ENCODE measurements around the gene COQ2. TPM values are rescaled to one million over a fixed set of nuclear protein-coding genes. Genes with fewer than 3 reads are reported as not detected.

The COQ2 gene
- total RNA-seq, 2 experiments from 2014 or later = 12.1 to 14.4 TPM

GRCh38 chr4:83229791-83230190 lies 54.8 kb downstream of the COQ2 start:
- H3K9me2 ChIP-seq (ENCODE audit: insufficient read depth, low read length) = no peaks in the 10 kb centered on the region
- TF ChIP-seq CTCF (conservative IDR thresholded peaks at IDR 0.05; ENCODE audit: low read length) = no peak
- TF ChIP-seq EZH2phosphoT487 (IDR thresholded peaks at IDR 0.05; ENCODE audit: borderline replicate concordance, low read depth, low read length) = no peak
- no peak overlapping the region for H2AFZ ChIP-seq (ENCODE audit: low read length)
- no TSS peak for BruUV-seq (replicated peaks)
- no peak overlapping the region for H3K4me2 ChIP-seq (ENCODE audit: low read length)
- DNase-seq (ENCODE audit: low spot score) = no peak
- no peaks in the 10 kb centered on the region for H4K20me1 ChIP-seq (ENCODE audit: insufficient read depth, low read length)
- H3K27ac ChIP-seq (ENCODE audit: low read depth, low read length, poor library complexity, severe bottlenecking) = no peak overlapping the region
- no peaks in the 10 kb centered on the region for H3K79me2 ChIP-seq (ENCODE audit: insufficient read depth, low read depth, low read length)
- no peaks in the 10 kb centered on the region for H3K9me3 ChIP-seq (ENCODE audit: low read length)
- ChIA-PET POLR2A (interaction anchor here (0.8 kb wide), 1 partner anchor 262 kb away, joined by 5 read pairs; no protein-coding TSS in a partner anchor), CTCF (ENCODE audit: unreplicated experiment) (no interaction called here)
- peaks cover 33% of the 10 kb centered on the region for H3K4me1 ChIP-seq (ENCODE audit: insufficient read depth, low read length, poor library complexity, severe bottlenecking)
- no peak overlapping the region for H3K4me3 ChIP-seq (ENCODE audit: low read depth, low read length, poor library complexity, severe bottlenecking)
- H3K36me3 ChIP-seq (ENCODE audit: insufficient read depth, low read length) = no peaks in the 10 kb centered on the region
- intact Hi-C loops (cut with micrococcal nuclease; ENCODE audit: unreplicated experiment) = no loop called here

GRCh38 chr4:83228231-83228630 lies 56.4 kb downstream of the COQ2 start:
- TF ChIP-seq CTCF (conservative IDR thresholded peaks at IDR 0.05; ENCODE audit: low read length) = no peak
- TF ChIP-seq EZH2phosphoT487 (IDR thresholded peaks at IDR 0.05; ENCODE audit: borderline replicate concordance, low read depth, low read length) = no peak
- H3K4me3 ChIP-seq (ENCODE audit: low read depth, low read length, poor library complexity, severe bottlenecking) = no peak overlapping the region
- BruUV-seq (replicated peaks) = no TSS peak

GRCh38 chr4:83224502-83225197 lies 59.9 kb downstream of the COQ2 start:
- Histone ChIP-seq H3K4me1 (ENCODE audit: insufficient read depth, low read length, poor library complexity, severe bottlenecking) (peaks cover 59% of the 10 kb centered on the region), H3K4me3 (ENCODE audit: low read depth, low read length, poor library complexity, severe bottlenecking) (no peak overlapping the region), H3K9me3 (ENCODE audit: low read length) (no peaks in the 10 kb centered on the region; the same call in 1 of the 2 replicates), H3K36me3 (ENCODE audit: insufficient read depth, low read length) (no peaks in the 10 kb centered on the region; the same call in 1 of the 2 replicates), H3K9me2 (ENCODE audit: insufficient read depth, low read length) (no peaks in the 10 kb centered on the region), H4K20me1 (ENCODE audit: insufficient read depth, low read length) (no peaks in the 10 kb centered on the region), H3K4me2 (ENCODE audit: low read length) (no peak overlapping the region), H3K27ac (ENCODE audit: low read depth, low read length, poor library complexity, severe bottlenecking) (no peak overlapping the region), H2AFZ (ENCODE audit: low read length) (no peak overlapping the region), H3K79me2 (ENCODE audit: insufficient read depth, low read depth, low read length) (no peaks in the 10 kb centered on the region)
- TF ChIP-seq EZH2phosphoT487 (IDR thresholded peaks at IDR 0.05; ENCODE audit: borderline replicate concordance, low read depth, low read length) (no peak), CTCF (conservative IDR thresholded peaks at IDR 0.05; ENCODE audit: low read length) (no peak)
- BruUV-seq (replicated peaks) = no TSS peak
- ChIA-PET POLR2A (interaction anchor here (0.6 to 1.4 kb wide), 4 partner anchors 8 to 51 kb away, joined by 3 read pairs; no protein-coding TSS in a partner anchor), CTCF (ENCODE audit: unreplicated experiment) (no interaction called here)
- no peak for DNase-seq (ENCODE audit: low spot score)
- intact Hi-C loops (cut with micrococcal nuclease; ENCODE audit: unreplicated experiment) = no loop called here

More at GRCh38 chr4:83228231-83228630, 56.4 kb downstream of the COQ2 start:
- Histone ChIP-seq H3K4me2 (ENCODE audit: low read length) (no peak overlapping the region), H3K9me2 (ENCODE audit: insufficient read depth, low read length) (no peaks in the 10 kb centered on the region), H3K9me3 (ENCODE audit: low read length) (no peaks in the 10 kb centered on the region; the same call in 1 of the 2 replicates), H4K20me1 (ENCODE audit: insufficient read depth, low read length) (no peaks in the 10 kb centered on the region), H3K36me3 (ENCODE audit: insufficient read depth, low read length) (no peaks in the 10 kb centered on the region; the same call in 1 of the 2 replicates), H3K79me2 (ENCODE audit: insufficient read depth, low read depth, low read length) (no peaks in the 10 kb centered on the region), H3K27ac (ENCODE audit: low read depth, low read length, poor library complexity, severe bottlenecking) (no peak overlapping the region), H3K4me1 (ENCODE audit: insufficient read depth, low read length, poor library complexity, severe bottlenecking) (peaks cover 44% of the 10 kb centered on the region), H2AFZ (ENCODE audit: low read length) (no peak overlapping the region)
- DNase-seq (ENCODE audit: low spot score) = no peak
- POLR2A ChIA-PET = no interaction called here
- CTCF ChIA-PET (ENCODE audit: unreplicated experiment) = no interaction called here
- intact Hi-C loops (cut with micrococcal nuclease; ENCODE audit: unreplicated experiment) = no loop called here
